ENCODE data around the gene ARPIN. TPM values are rescaled to one million over a fixed set of nuclear protein-coding genes. Genes with fewer than 3 reads are reported as not detected.
"Not testable (repeated sequence)": the region's sequence is repeated elsewhere in the genome, so short reads cannot be mapped to it uniquely, and the experiment has no call there.

ARPIN gene
- total RNA-seq, 1 experiment from 2014 or later, result 3.4 TPM

DNA sequence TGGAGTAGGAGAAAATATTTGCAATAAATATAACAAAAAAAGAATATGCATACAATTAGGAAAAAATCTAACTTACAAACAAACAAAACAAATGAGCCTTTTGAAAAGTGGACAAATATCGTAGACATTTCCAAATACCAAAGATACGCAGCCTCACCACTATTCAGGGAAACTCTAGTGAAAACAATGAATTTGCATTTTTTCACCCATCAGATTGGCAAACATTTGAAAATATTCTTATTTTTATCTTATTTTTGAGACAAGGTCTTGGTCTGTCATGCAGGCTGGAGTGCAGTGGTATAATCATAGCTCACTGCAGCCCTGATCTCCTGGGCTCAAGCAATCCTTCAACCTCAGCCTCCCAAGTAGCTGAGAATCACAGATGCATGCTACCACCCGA is 34.4 kb downstream of the ARPIN start:
- DNase-seq (ENCODE audit: low spot score), result no peak

DNA sequence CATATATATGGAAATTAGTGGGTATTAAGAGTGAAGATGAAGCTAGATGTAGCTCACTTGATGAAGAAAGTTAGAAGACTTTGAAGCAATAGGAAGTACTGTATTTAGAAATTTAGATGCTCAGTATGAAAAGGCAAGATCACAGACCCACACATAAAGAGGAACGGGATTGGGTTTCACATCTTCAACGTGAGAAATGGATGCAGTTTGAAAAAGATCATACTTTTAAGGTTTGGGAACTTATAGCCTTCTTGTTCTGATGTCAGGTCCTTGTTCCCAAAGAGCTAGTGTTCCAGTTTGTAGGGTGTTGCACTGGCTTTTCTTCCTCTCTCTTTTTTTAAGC is 35.7 kb downstream of the ARPIN start:
- DNase-seq (ENCODE audit: low spot score), result no peak

DNA sequence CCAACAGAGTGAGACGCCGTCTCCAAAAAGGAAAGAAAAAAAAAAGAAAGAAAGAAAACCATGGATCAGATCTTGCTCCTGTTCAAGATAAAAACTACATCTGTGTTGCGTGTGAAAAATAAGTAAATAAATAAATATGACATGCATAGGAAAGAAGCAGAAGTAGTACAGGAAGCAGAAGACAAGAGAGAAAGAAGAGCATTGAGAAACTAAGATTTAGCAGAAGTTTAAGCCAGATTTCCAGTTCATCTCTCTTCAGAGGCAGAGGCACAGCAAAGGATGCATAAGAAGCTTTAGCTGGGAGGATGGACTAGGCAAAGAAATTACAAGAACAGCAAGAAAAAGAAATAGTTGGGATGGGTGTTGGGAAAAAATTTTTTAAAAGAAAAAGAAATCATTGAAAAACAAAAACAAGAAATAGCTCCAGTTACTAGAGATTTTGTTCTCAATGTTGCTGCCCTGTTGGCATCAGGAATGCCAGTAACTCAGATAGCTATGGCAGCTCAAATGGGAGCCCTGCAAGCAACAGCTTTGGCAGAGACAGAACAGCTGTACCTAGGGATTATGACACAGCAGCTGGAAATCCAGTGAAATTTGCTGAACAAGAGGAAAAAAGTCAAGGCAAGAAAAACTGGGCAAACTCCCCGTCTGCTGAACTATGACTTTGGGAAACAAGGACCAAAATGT is 36.2 kb downstream of the ARPIN start:
- no peak for DNase-seq (ENCODE audit: low spot score)

DNA sequence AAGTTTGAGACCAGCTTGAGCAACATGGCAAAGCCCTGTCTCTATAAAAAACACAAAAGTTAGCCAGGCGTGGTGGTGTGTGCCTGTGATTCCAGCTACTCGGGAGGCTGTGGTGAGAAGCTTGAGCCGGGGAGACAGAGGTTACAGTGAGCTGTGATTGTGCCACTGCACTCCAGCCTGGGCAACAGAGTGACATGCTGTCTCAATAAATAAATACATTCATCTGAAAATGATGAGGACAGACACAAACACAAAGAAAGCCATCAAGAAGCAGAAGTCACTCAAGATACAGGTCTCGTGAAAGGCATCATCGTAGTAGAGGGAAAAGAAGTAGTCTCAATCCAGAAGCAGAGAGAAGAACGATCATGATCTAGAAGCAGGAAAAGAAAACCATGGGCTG is 37.0 kb downstream of the ARPIN start:
- no peak for DNase-seq (ENCODE audit: low spot score)

DNA sequence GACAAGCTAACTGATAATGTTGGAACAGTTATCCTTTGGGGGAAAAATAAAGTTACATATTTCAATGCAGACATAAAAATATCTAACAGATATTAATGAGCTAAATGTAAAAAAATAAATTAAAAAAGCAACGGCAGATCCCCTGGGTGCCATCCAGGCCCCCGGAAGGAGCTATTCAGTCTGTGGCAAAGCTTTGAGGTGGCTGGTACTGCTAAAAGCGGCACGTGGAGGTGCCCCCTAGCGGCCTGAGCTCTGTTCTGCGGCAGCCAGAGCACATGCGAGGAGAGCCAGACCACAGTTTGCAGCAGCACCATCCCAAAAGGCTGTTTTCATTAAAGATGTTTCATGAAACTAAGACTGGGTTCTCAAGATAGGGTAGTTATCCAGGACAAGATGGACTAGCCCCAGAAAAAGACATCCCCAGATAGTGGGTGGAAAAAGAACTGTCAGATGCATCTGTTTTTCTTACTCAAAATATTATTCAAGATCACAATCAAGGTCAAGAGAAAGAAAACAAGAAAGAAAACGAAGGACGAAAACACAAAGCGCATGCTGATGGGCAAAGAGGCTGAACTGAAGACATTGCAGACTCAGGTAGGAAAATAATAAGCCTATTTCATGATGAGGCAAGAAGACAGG is 37.7 kb downstream of the ARPIN start:
- DNase-seq (ENCODE audit: low spot score), result peak; percentile 64

DNA sequence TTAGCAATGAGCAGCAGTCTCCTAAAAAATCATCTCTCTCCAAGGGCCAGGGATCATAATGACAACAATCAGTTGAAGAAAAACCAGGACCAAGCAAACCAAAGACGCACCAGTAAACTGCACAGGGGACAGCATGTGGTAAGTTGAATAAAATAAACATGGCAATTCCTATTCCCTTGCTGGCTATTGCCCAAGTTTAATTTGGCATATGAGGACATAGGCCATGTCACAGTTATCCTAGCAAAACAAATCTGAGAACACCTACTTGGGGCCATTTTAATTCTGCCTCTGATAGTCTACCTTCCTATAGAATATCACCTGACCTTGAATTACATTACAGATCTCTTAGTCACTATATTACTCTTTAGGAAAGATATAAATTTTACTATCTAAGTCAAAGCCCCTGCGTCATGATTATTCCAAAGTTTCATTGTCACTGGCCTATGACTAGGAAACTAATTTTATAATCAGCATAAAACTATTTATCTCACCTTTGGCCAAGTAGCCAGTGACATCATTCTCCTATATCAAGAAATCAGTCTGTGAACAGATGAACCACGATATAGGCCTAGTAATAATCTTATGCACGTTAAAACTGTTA is 42.0 kb downstream of the ARPIN start:
- DNase-seq (ENCODE audit: low spot score), result no peak

DNA sequence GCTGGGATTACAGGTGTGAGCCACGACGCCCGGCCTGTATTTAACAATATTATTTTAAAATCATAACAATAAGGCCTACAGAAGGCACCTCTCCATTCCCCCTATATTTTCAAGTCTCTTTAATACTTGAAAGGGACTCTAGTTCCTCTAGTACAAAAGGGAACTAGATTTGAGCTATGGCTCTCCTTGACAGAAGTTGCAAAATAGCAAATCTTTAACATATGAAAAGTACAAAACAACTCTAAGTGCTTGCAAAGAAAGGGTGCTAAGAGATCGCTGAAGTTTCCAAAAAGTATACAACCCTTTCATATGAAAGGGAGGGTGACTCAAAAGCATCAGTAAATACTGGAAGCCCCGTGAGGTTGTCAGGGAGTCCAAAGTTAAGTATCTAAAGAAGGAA is 42.7 kb downstream of the ARPIN start:
- no peak for DNase-seq (ENCODE audit: low spot score)

DNA sequence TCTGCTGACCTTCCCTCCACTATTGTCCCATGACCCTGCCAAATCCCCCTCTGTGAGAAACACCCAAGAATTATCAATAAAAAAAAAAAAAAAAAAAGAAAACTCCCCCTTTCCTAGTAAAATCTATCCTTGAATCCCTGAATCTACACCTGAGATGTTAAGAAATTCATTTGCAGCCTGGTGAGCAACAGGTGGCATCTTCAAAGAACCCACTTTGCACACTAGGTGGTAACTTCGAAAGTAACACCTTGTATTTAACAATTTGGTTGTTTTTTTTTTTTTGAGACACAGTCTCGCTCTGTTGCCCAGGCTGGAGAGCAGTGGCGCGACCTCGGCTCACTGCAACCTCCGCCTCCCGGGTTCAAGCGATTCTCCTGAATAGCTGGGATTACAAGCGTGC is 43.3 kb downstream of the ARPIN start:
- DNase-seq (ENCODE audit: low spot score), result not testable (repeated sequence)

DNA sequence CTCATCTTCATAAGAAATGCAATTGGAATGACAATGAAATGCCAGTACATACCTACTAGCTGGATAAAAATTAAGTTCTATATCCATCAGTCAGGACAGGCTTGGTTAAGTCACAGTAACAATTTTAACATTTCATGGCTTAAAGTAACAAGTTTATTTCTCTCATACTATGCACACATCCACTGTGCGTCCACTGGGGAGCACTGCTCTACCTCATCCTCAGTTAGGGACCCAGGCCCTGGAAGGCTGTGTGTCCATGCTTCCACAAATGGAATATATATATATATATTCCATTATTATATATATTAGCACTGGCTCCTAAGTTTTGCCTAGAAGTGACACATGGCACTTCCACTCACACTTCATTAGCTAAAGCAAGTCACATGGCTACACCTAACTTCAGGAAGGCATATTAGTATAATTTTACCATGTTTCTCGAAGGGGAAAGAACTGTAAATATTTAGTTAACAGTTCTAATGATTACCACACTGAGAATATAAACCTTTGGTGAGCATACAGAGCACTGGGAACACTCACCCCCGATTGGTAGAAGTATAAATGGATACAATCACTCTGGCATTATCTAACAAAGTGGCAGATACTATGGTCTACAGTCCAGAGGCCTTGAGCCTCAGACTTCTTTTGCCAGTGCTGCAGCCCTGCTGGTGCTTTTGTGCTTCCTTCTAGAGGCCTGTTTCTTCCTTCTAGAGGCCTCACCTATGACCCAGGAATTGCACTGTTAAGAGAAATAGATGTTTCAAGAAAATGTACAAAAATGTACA is 47.6 kb downstream of the ARPIN start:
- no peak for DNase-seq (ENCODE audit: low spot score)

DNA sequence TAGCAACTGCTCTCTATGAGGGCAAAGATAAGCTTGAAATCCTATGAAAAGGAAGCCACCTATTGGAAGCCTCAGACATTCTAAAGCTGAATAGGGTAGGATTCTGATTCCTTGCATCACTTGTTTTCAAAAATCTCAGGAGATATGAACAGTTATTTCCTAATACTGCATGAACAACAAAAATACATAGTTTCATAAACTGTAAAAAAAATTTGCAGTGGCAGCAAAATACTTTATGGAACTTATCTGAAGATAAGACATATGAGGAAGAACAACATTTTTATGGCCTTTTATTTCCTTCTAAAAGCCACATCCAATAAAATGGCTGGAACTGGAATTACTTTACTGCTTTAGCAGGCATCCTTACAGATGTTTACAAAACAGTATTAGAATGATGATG is 48.8 kb downstream of the ARPIN start:
- no peak for DNase-seq (ENCODE audit: low spot score)

DNA sequence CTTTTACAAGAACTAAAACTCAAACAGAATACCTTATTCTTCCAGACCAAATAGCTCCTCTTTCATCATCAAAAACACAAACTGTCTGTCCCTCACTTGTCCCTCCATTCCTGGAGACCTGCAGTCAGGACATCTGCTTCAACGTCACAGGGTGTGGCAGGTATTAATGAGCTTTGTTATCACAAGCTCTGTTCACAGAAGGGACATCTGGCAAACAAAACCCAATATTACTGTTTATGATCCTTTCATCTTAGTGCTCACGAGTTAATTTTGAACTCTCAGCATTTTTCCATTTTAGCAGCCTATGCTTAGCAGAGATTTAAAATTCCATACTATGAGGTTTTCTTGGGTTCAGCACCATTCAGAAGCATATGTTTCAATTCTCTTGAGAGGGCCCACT is 51.9 kb downstream of the ARPIN start:
- DNase-seq (ENCODE audit: low spot score), result no peak

DNA sequence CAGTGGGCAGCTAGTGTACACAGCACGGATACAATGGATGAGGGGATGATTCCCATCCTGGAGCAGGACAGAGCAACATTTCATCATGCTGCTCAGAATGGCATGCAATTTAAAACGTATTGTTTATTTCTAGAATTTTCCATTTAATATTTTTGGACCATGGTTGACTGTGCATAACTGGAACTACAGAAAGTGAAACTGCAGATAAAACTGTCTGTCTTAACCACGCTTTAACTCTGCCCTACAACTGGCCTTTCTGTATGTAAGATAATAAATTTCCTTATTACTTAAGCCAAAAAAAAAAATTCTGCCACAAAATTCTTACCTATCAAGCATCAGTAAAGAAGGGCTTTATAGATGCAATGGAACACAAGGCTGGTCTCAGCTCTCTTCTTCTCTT is 52.3 kb downstream of the ARPIN start:
- no peak for DNase-seq (ENCODE audit: low spot score)

DNA sequence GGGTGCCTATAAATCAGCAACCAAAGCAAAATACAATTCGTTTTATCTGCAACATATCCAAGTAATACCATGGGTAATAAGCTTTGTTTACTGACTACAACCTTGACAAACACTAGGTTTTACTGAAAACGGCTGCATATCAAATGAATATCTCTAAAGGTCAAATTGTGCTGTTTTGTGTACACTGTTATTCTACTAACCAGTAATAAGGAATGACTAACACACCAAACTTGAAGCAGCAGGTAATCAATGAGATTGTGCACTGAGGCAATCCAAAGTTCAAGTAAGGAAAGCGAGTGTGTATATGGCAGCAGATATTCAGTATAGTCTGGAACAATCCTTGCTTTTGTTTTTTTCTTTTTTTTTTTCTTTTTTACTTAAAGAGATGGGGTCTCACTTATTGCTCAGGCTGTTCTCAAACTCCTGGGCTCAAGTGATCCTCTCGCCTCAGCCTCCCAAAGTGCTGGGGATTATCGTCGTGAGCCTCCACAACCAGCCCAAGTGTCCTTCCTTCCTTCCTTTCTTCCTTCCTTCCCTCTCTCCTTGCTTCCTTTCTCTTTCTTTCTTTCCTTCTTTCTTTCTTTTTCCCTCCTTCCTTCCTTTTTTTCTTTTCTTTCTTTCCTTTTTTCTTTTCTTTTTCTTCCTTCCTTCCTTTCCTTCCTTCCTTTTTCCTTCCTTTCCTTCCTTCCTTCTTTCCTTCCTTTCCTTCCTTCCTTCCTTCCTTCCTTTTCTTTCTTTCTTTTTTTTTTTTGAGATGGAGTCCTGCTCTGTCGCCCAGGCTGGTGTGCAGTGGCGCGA is 53.9 kb downstream of the ARPIN start:
- no peak for DNase-seq (ENCODE audit: low spot score)

DNA sequence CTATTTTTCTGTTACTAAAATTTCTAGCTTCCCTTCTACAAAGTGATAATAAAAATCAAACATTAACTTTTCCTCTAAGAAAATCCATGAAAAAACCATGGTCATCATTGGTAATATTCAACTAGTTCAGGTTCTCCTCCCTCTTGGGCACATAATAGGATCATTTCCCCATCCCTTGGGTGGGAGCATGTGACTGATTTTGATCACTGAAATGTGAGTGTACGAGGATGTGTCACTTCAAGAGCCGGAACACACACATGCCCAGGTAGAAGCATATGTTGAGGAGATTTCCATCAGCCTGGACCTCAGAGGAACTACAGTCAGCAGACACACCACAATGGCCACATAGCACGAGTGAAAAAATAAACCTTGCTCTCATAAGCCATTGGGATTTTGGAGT is 55.1 kb downstream of the ARPIN start:
- no peak for DNase-seq (ENCODE audit: low spot score)

DNA sequence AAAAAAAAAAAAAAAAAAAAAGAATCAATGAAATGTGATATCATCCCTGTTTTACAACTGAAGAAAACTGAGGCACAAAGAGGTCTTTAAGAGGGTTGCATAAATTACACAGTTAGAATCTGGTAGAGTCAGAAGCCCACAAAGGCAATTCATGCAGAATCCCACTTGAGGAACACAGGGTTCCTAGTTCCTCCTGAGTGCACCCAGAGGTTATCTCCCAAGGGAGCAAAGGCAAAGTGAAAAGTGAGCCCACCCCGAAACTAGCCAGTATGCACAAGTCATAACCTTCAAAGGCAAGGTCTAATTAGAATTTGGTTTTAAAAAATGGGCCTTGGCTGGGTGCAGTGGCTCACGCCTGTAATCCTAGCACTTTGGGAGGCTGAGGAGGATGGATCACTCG is 56.8 kb downstream of the ARPIN start:
- DNase-seq (ENCODE audit: low spot score), result no peak

DNA sequence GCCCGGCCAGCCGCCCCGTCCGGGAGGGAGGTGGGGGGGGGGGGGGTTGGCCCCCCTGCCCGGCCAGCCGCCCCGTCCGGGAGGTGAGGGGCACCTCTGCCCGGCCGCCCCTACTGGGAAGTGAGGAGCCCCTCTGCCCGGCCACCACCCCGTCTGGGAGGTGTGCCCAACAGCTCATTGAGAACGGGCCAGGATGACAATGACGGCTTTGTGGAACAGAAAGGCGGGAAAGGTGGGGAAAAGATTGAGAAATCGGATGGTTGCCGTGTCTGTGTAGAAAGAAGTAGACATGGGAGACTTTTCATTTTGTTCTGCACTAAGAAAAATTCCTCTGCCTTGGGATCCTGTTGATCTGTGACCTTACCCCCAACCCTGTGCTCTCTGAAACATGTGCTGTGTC is 57.9 kb downstream of the ARPIN start:
- DNase-seq (ENCODE audit: low spot score), result not testable (repeated sequence)

DNA sequence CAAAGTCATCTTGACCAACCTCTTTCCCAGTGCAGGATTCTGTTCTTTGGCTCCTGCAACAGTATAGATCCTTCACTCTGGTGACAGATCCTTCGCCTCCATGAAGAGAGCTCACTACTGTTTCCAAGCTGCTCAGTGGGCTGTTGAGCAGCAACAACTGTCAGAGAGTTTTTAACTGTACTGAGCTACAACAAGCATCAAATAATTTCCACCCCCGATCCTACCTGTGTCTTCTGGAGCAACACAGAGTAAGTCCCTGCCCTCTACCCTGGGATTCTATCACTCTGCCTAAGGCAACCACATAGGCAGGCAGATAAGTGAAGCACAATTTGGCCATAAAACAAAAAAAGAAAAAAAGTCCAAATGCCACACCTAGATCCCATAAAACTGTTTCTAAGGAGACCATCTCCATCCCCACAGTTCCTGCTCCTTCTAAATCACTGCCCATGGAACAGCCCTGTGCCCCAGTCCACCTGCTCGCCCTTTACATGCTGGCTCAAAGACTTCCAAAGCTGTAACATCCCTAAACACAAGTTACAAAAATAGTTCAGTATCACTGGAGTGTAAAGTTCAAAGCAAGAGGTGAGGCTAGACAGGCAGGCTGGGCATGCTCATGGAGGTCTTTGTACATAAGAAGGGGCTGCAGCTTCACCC is 60.3 kb downstream of the ARPIN start:
- DNase-seq (ENCODE audit: low spot score), result no peak

DNA sequence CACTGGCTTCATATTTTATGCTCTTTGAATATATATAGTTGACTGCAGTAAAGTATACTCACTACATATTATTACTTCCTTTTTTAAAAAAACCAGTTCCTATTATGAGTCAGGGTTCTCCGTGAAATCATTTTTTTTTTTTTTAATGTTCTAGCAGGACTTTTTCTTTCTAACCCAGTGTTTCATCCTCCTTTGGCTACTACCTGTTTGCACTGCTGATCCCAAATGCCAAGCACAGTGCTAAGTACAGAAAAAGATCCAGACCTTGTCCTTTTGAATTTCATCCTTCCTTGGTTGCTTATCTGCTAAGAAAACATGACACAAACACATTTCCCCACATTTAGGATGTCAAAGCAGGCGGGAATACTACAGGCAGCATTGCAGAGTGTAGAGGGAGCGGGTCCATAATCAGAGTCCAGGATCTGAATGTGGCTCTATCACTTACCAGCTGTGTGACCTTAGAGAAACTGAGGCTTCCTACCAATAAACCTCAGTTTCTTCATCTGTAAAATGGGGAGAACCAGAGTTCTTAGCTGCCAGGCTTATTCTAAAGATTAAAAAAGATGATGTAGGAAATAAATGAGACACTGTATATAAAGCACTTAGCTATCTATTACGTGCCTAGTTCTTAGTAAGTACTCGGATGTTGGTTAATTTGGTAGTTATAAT is 60.9 kb downstream of the ARPIN start:
- no peak for DNase-seq (ENCODE audit: low spot score)

DNA sequence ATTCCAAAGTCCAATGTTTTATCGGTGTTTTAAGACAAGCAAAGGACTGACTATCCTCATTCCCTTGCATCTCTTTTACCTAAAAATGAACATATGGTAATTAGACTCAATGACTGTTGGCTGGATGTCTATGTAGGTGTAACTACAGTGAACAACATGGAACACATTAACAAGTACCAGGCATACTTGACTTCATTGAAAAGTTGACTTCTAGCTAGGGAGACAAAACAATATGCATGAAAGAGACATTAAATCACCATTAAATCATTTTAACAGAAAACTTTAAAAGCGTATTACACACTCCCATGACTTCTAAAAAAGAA is 63.8 kb downstream of the ARPIN start:
- DNase-seq (ENCODE audit: low spot score), result no peak

DNA sequence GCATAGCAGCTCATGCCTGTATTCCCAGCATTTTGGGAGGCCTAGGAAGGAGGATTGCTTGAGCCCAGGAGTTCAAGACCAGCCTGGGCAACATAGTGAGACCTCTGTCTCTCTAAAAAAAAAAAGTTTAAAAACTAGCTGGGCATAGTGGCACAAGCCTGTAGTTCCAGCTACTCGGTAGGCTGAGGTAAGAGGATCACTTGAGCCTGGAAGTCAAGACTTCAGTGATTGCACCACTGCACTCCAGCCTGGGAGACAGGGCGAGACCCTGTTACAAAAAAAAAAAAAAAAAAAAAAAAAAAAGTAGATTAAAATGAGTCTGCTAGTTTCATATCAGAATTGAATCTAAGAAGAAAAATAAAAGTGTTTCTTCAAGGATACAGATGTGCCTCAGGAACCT is 65.7 kb downstream of the ARPIN start:
- DNase-seq (ENCODE audit: low spot score), result no peak

DNA sequence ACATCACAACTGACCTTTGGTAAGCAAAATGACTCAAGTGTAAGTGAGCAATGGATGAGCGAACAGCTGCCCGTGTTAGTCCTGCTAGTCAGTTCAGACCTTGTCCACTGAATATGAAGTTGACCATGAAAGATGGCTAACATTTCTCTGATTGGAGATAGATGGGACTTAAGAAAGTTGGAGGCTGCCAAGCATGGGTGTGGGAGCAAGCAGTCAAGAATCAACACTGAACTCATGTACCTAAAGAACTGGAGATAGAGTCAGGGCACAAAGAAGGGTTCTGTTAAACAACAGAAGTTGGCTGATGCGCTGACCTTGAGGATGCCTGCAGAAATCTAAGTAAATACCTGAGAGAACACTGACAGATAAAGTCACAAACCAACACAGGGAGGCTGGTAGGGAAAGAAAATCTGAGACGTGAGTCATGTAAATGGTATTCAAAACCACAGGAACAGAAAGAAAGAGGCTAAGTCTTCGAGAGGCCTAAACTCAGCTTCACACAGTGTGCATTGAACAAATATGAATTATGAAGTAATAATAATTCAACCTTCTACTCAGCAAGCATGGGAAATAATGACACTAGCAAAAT is 67.4 kb downstream of the ARPIN start:
- DNase-seq (ENCODE audit: low spot score), result peak; percentile 71

Data from H4 (cell line).